ENCODE measurements around the gene MED13L.

Gene MED13L

GRCh38 chr12:116087962-116088361 is 189.5 kb downstream of the MED13L start:
- no peak for DNase-seq (ENCODE audit: low read depth)
- TF ChIP-seq CTCF (IDR thresholded peaks at IDR 0.05; ENCODE audit: low read length, missing control alignments): no peak
- no peak overlapping the region for H3K4me3 ChIP-seq (replicated peaks; ENCODE audit: low read depth, low read length)

- no peak for TF ChIP-seq CTCF (IDR thresholded peaks at IDR 0.05; ENCODE audit: low read length, missing control alignments)
- no peak for DNase-seq (ENCODE audit: low read depth)
- H3K4me3 ChIP-seq (replicated peaks; ENCODE audit: low read depth, low read length): no peak overlapping the region
Observed at GRCh38 chr12:116087399-116087798, 190.1 kb downstream of the MED13L start.

GRCh38 chr12:116080415-116080814 is 197.1 kb downstream of the MED13L start:
- H3K4me3 ChIP-seq (replicated peaks; ENCODE audit: low read depth, low read length): no peak overlapping the region
- no peak for TF ChIP-seq CTCF (IDR thresholded peaks at IDR 0.05; ENCODE audit: low read length, missing control alignments)
- no peak for DNase-seq (ENCODE audit: low read depth)

- no peak overlapping the region for H3K4me3 ChIP-seq (replicated peaks; ENCODE audit: low read depth, low read length)
- TF ChIP-seq CTCF (IDR thresholded peaks at IDR 0.05; ENCODE audit: low read length, missing control alignments): no peak
- DNase-seq (ENCODE audit: low read depth): no peak
Observed at GRCh38 chr12:116078396-116078795, 199.1 kb downstream of the MED13L start.

GRCh38 chr12:116077431-116077830 is 200.1 kb downstream of the MED13L start:
- TF ChIP-seq CTCF (IDR thresholded peaks at IDR 0.05; ENCODE audit: low read length, missing control alignments): no peak
- no peak for DNase-seq (ENCODE audit: low read depth)
- no peak overlapping the region for H3K4me3 ChIP-seq (replicated peaks; ENCODE audit: low read depth, low read length)

GRCh38 chr12:116076399-116076798 is 201.1 kb downstream of the MED13L start:
- TF ChIP-seq CTCF (IDR thresholded peaks at IDR 0.05; ENCODE audit: low read length, missing control alignments): no peak
- H3K4me3 ChIP-seq (replicated peaks; ENCODE audit: low read depth, low read length): no peak overlapping the region
- no peak for DNase-seq (ENCODE audit: low read depth)

GRCh38 chr12:116074686-116075085 is 202.8 kb downstream of the MED13L start:
- no peak for DNase-seq (ENCODE audit: low read depth)
- H3K4me3 ChIP-seq (replicated peaks; ENCODE audit: low read depth, low read length): no peak overlapping the region
- TF ChIP-seq CTCF (IDR thresholded peaks at IDR 0.05; ENCODE audit: low read length, missing control alignments): no peak
